ENCODE results near the gene CCDC148. TPM values are rescaled to one million over a fixed set of nuclear protein-coding genes. Genes with fewer than 3 reads are reported as not detected.

The CCDC148 gene
- total and polyA plus RNA-seq, 10 of the 15 experiments (the other 5 are each of a cell fraction or from before 2014, with no cell fraction given): 0.07 to 0.30 (median 0.18) TPM; not detected in 7

GRCh38 chr2:158217593-158217992 is 239.0 kb downstream of the CCDC148 start (continued):
- TF ChIP-seq, protein P1, sequence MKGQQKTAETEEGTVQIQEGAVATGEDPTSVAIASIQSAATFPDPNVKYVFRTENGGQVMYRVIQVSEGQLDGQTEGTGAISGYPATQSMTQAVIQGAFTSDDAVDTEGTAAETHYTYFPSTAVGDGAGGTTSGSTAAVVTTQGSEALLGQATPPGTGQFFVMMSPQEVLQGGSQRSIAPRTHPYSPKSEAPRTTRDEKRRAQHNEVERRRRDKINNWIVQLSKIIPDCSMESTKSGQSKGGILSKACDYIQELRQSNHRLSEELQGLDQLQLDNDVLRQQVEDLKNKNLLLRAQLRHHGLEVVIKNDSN (IDR thresholded peaks at IDR 0.05; ENCODE audit: borderline replicate concordance, extremely low read length, insufficient read depth, low read depth, low read length): no peak
- TF ChIP-seq MEF2B (IDR thresholded peaks at IDR 0.05; ENCODE audit: partially characterized antibody, poor library complexity, severe bottlenecking) (no peak), ZNF384 (IDR thresholded peaks at IDR 0.05; ENCODE audit: borderline replicate concordance, low read depth, low read length) (no peak), DPF2 (IDR thresholded peaks at IDR 0.05) (no peak), EGR1 (IDR thresholded peaks at IDR 0.05; ENCODE audit: borderline replicate concordance in 1 of 2, low read depth in 2 of 2, low read length in 2 of 2) (no peak), MYB (IDR thresholded peaks at IDR 0.05; ENCODE audit: borderline replicate concordance, low read depth, low read length) (no peak), ELK1 (IDR thresholded peaks at IDR 0.05; ENCODE audit: low read depth, low read length) (no peak)

- ChIA-PET SMC1A (ENCODE audit: uncharacterized antibody, unreplicated experiment) (interaction anchor here (1.0 to 1.5 kb wide), 3 partner anchors 9 to 194 kb away, joined by 3 to 5 read pairs (median 3); no protein-coding TSS in a partner anchor), CTCF (interaction anchor here (0.6 kb wide), 1 partner anchor 39 kb away, joined by 3 read pairs; no protein-coding TSS in a partner anchor), RAD21 (ENCODE audit: unreplicated experiment) (no interaction called here), POLR2A (no interaction called here)
- intact Hi-C loops (cut with micrococcal nuclease; ENCODE audit: unreplicated experiment) (no loop called here), in situ Hi-C loops (cut with MboI) (no loop called here)
- TF ChIP-seq FOXM1 (IDR thresholded peaks at IDR 0.05; ENCODE audit: low read depth, low read length) (no peak), KLF5 (IDR thresholded peaks at IDR 0.05; ENCODE audit: partially characterized antibody) (no peak), SPI1 (IDR thresholded peaks at IDR 0.05; ENCODE audit: borderline replicate concordance, insufficient read depth, low read depth, low read length) (peak; percentile 65; the same call in 1 of the 2 replicates), NFYA (IDR thresholded peaks at IDR 0.05; ENCODE audit: borderline replicate concordance, low read depth, low read length) (no peak), TAF1 (IDR thresholded peaks at IDR 0.05; ENCODE audit: borderline replicate concordance, low read depth, low read length) (no peak), SP1 (IDR thresholded peaks at IDR 0.05; ENCODE audit: low read depth, low read length) (no peak)
- TF ChIP-seq, protein P2, sequence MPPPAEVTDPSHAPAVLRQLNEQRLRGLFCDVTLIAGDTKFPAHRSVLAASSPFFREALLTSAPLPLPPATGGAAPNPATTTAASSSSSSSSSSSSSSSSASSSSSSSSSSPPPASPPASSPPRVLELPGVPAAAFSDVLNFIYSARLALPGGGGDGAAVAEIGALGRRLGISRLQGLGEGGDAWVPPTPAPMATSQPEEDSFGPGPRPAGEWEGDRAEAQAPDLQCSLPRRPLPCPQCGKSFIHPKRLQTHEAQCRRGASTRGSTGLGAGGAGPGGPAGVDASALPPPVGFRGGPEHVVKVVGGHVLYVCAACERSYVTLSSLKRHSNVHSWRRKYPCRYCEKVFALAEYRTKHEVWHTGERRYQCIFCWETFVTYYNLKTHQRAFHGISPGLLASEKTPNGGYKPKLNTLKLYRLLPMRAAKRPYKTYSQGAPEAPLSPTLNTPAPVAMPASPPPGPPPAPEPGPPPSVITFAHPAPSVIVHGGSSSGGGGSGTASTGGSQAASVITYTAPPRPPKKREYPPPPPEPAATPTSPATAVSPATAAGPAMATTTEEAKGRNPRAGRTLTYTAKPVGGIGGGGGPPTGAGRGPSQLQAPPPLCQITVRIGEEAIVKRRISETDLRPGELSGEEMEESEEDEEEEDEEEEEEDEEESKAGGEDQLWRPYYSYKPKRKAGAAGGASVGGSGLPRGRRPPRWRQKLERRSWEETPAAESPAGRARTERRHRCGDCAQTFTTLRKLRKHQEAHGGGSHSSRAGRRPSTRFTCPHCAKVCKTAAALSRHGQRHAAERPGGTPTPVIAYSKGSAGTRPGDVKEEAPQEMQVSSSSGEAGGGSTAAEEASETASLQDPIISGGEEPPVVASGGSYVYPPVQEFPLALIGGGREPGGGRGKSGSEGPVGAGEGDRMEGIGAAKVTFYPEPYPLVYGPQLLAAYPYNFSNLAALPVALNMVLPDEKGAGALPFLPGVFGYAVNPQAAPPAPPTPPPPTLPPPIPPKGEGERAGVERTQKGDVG (CRISPR knock-in tag; IDR thresholded peaks at IDR 0.05): no peak
- WGBS (ENCODE audit: insufficient coverage, insufficient replicate concordance, low lambda C conversion rate, missing lambda C conversion rate): 4% methylated on average over 2 of the region's 2 CpGs
- no peaks in the 10 kb centered on the region; a peak in 1 of 4 replicates for H3K27me3 ChIP-seq (replicated peaks in 1 of 2; ENCODE audit: control insufficient read depth in 2 of 2, insufficient read depth in 2 of 2, low read length in 1 of 2)
- no peak overlapping the region for H2AFZ ChIP-seq (ENCODE audit: control insufficient read depth, low read depth, low read length)
- H3K9ac ChIP-seq (ENCODE audit: control insufficient read depth, insufficient read depth, low read length): no peak overlapping the region
- no peak for FAIRE-seq
- no peak overlapping the region for H3K4me3 ChIP-seq
- no peak overlapping the region for H3K27ac ChIP-seq (ENCODE audit: control insufficient read depth, insufficient read depth)
- H3K9me3 ChIP-seq (replicated peaks; ENCODE audit: control insufficient read depth, insufficient read depth, low read length): no peaks in the 10 kb centered on the region
- H3K4me1 ChIP-seq (ENCODE audit: control insufficient read depth, insufficient read depth, low read length): no peaks in the 10 kb centered on the region
- no peak for DNase-seq (ENCODE audit: low read depth, low spot score)
- BruUV-seq (replicated peaks): no TSS peak
- no peaks in the 10 kb centered on the region for H4K20me1 ChIP-seq (ENCODE audit: control insufficient read depth, insufficient read depth)
- ATAC-seq: peak; percentile 71
- H3K36me3 ChIP-seq (ENCODE audit: control insufficient read depth in 2 of 2, insufficient read depth in 2 of 2, low read length in 1 of 2): no peaks in the 10 kb centered on the region
- no peaks in the 10 kb centered on the region for H3K79me2 ChIP-seq (ENCODE audit: control insufficient read depth, insufficient read depth, low read length)
- 0 out of 2 replicates have a peak overlapping the region, but pooled peaks have one; percentile 17 for H3K4me2 ChIP-seq (ENCODE audit: control insufficient read depth, insufficient read depth)
These were observed 242.1 kb downstream of the CCDC148 start for GRCh38 chr2:158214431-158214830.
